K562 (cell line): Measurements from ENCODE around the gene STAT6. TPM values are rescaled to one million over a fixed set of nuclear protein-coding genes. Genes with fewer than 3 reads are reported as not detected.
A peak's percentile ranks its signal among the peaks of the same experiment; 100 is the strongest.

ENCODE experiments used
- ARHGAP35 ChIP-seq: fragments of 450-650 bp; IDR thresholded peaks from 2 replicates; pipeline ENCODE4 v1.6.1; 2018; ENCODE audit not compliant: partially characterized antibody
- COPS2 ChIP-seq: fragments of 450-650 bp; conservative IDR thresholded peaks from 2 replicates; pipeline ENCODE4 v1.6.1; 2016; ENCODE audit warnings: mild to moderate bottlenecking, moderate library complexity
- CREB1 ChIP-seq, 2 experiments: sonication (generic) in 1 of 2; formaldehyde crosslinking in 1 of 2; IDR thresholded peaks; 2 replicates each; pipeline versions ENCODE4 v1.6.1 to v1.8.0; 2012 to 2022; ENCODE audit warnings: inconsistent platforms in 1 of 2, mild to moderate bottlenecking in 1 of 2, missing genetic modification reagents in 1 of 2, moderate library complexity in 1 of 2
- ETV5 ChIP-seq: sonication (generic); formaldehyde crosslinking; IDR thresholded peaks from 2 replicates; pipeline ENCODE4 v1.4.0; 2020; ENCODE audit warnings: low read depth, mild to moderate bottlenecking, missing genetic modification reagents
- MEIS2 ChIP-seq: fragments of 450-650 bp; IDR thresholded peaks from 2 replicates; pipeline ENCODE4 v1.6.1; 2014; ENCODE audit warnings: mild to moderate bottlenecking; ENCODE audit not compliant: partially characterized antibody
- MNT ChIP-seq, 2 experiments: fragments of 450-650 bp; conservative IDR thresholded peaks; 2 replicates each; pipeline ENCODE4 v1.6.1; 2017; ENCODE audit warnings: mild to moderate bottlenecking in 2 of 2, moderate library complexity in 2 of 2
- MXI1 ChIP-seq: IDR thresholded peaks from 2 replicates; pipeline ENCODE4 v1.6.1; 2011; ENCODE audit warnings: low read depth, mild to moderate bottlenecking, improper control_type of control experiment, low read length
- NFE2 ChIP-seq: IDR thresholded peaks from 2 replicates; pipeline ENCODE4 v1.6.1; 2014; ENCODE audit warnings: antibody characterized with exemption, low read depth
- RAD21 ChIP-seq, 2 experiments: fragments of 250-450 bp in 1 of 2; fragments of 450-650 bp in 1 of 2; sonication (Bioruptor Pico) in 1 of 2; formaldehyde crosslinking in 1 of 2; IDR thresholded peaks in 1 of 2; conservative IDR thresholded peaks in 1 of 2; 2 replicates each; pipeline versions ENCODE4 v1.4.0 to v1.8.0; 2020 to 2022; ENCODE audit warnings: mild to moderate bottlenecking in 2 of 2, moderate library complexity in 1 of 2
- REST ChIP-seq, 2 experiments: fragments of 450-650 bp; formaldehyde crosslinking in 1 of 2; IDR thresholded peaks; 2 replicates each; pipeline versions ENCODE4 v1.4.0 to v1.6.1; 2014 to 2020; ENCODE audit warnings: mild to moderate bottlenecking in 2 of 2, borderline replicate concordance in 1 of 2, low read depth in 1 of 2
- TEAD1 ChIP-seq, 2 experiments: fragments of 450-650 bp in 1 of 2; sonication (generic) in 1 of 2; formaldehyde crosslinking; IDR thresholded peaks; 2 replicates each; pipeline versions ENCODE4 v1.4.0 to v1.8.0; 2020 to 2022; ENCODE audit warnings: mild to moderate bottlenecking in 2 of 2, missing genetic modification reagents in 1 of 2
- TEAD4 ChIP-seq, 2 experiments: sonication (generic) in 1 of 2; formaldehyde crosslinking in 1 of 2; IDR thresholded peaks; 2 replicates each; pipeline versions ENCODE4 v1.6.1 to v1.8.0; 2012 to 2022; ENCODE audit warnings: borderline replicate concordance in 1 of 2, inconsistent platforms in 1 of 2, low read length in 1 of 2, mild to moderate bottlenecking in 1 of 2, missing genetic modification reagents in 1 of 2
- VEZF1 ChIP-seq: fragments of 200-800 bp; sonication (Bioruptor generic); IDR thresholded peaks from 2 replicates; pipeline ENCODE4 v1.6.1; 2017; ENCODE audit warnings: missing genetic modification characterization, missing compliant biosample characterization
- polyA plus RNA-seq, 8 experiments: library from polyadenylated mRNA; depleted of rRNA in 4 of 8; stranded (reverse) in 5 of 8; unstranded in 3 of 8; fragments of >200 nt; fragmentation: Nextera tagmentation in 2 of 8; fragmentation: Illumina TruSeq in 1 of 8; extraction: Ambion mirVana in 2 of 8; extraction: Trizol in 1 of 8; gene quantifications; 2 replicates each; pipeline versions ENCODE4 v1.2.1 to v1.2.3, GENCODE V29; 2011 to 2014; ENCODE audit warnings: inconsistent platforms in 1 of 8, missing spikeins in 1 of 8
- total RNA-seq, 7 experiments: library from RNA; depleted of rRNA in 6 of 7; stranded (reverse); fragments of >200 nt in 6 of 7; fragmentation: Illumina TruSeq in 2 of 7; extraction: Trizol in 2 of 7; gene quantifications; 2 replicates each; pipeline versions ENCODE4 v1.2.1 to v1.2.3, GENCODE V29; 2011 to 2021; ENCODE audit warnings: low replicate concordance in 1 of 7

The STAT6 gene
- total and polyA plus RNA-seq, 9 of the 15 experiments (the other 6 are each of a cell fraction or from before 2014, with no cell fraction given), result 2.4 to 49.5 (median 26.5) TPM

- TF ChIP-seq COPS2, result no peak
- TF ChIP-seq VEZF1, result peak; percentile 80
- TF ChIP-seq TEAD4 (IDR thresholded peaks at IDR 0.05; ENCODE audit: low read length), result 0 out of 2 replicates have a peak, but pooled peaks have one; percentile 6
- TF ChIP-seq TEAD4 (CRISPR knock-in tag; IDR thresholded peaks at IDR 0.05; ENCODE audit: borderline replicate concordance), result no peak
- 0 out of 4 replicates have a peak, but pooled peaks of 1 of the 2 experiments have one; percentile 11 for TF ChIP-seq TEAD1 (CRISPR knock-in tag; IDR thresholded peaks at IDR 0.05)
- peak; percentile 79 for TF ChIP-seq REST (IDR thresholded peaks at IDR 0.05; ENCODE audit: borderline replicate concordance)
- TF ChIP-seq REST (CRISPR knock-in tag; IDR thresholded peaks at IDR 0.05; ENCODE audit: low read depth), result 0 out of 2 replicates have a peak, but pooled peaks have one; percentile 23
- peak; percentile 66 for TF ChIP-seq ARHGAP35
- TF ChIP-seq MNT (conservative IDR thresholded peaks at IDR 0.05), result 0 out of 4 replicates have a peak, but pooled peaks of 1 of the 2 experiments have one; percentile 18
- TF ChIP-seq NFE2, result peak; percentile 81
- TF ChIP-seq CREB1 (IDR thresholded peaks at IDR 0.05), result 0 out of 2 replicates have a peak, but pooled peaks have one; percentile 33
- TF ChIP-seq CREB1 (CRISPR knock-in tag; IDR thresholded peaks at IDR 0.05), result no peak
- TF ChIP-seq MEIS2, result peak; percentile 58
- peak; percentile 63 to 84 for TF ChIP-seq RAD21 (CRISPR knock-in tag; conservative IDR thresholded peaks at IDR 0.05 in 1 of 2, IDR thresholded peaks at IDR 0.05 in 1 of 2)
- no peak for TF ChIP-seq MXI1
- TF ChIP-seq ETV5 (CRISPR knock-in tag), result no peak
Observed at GRCh38 chr12:57093415-57094207, 17.6 kb downstream of the STAT6 start (continued).
